Measurements from ENCODE around the gene NCS1.

NCS1 gene

GRCh38 chr9:130149654-130150286, 22.4 kb upstream of the NCS1 start:
- Histone ChIP-seq H3K4me1 (ENCODE audit: control insufficient read depth, insufficient read depth, low read length) (no peaks in the 10 kb centered on the region), H3K4me3 (ENCODE audit: low read length) (no peak overlapping the region), H3K9ac (ENCODE audit: low read length) (no peak overlapping the region), H3K27me3 (ENCODE audit: control insufficient read depth, insufficient read depth, low read length) (peaks cover 11% of the 10 kb centered on the region), H3K9me3 (ENCODE audit: control insufficient read depth, low read length) (no peaks in the 10 kb centered on the region), H3K36me3 (ENCODE audit: control insufficient read depth, insufficient read depth, low read length) (no peaks in the 10 kb centered on the region)

DNA sequence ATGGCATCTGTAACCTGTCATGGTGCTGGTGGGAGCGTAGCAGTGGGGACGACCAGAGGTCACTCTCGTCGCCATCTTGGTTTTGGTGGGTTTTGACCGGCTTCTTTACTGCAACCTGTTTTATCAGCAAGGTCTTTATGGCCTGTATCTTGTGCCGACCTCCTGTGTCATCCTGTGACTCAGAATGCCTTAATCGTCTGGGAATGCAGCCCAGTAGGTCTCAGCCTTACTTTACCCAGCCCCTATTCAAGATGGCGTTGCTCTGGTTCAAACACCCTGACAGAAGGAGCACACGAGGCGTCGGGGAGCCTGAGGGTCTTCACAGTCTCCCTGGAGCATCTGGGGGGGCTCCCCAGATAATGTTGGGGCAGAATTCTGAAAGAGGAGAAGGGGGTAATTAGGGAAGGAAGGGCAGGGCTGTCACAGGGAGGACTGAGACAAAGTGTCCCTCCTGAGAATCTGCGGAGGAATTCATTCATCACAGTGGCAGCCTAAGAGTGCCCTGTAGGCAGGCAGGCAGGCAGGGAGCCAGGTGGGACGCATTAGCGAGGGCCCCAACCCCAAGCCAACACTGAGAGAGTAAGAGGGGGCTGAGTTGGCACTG, 21.3 kb upstream of the NCS1 start:
- Histone ChIP-seq H3K27me3 (ENCODE audit: control insufficient read depth, insufficient read depth, low read length) (peaks cover 3% of the 10 kb centered on the region), H3K9ac (ENCODE audit: low read length) (no peak overlapping the region), H3K9me3 (ENCODE audit: control insufficient read depth, low read length) (no peaks in the 10 kb centered on the region), H3K36me3 (ENCODE audit: control insufficient read depth, insufficient read depth, low read length) (no peaks in the 10 kb centered on the region), H3K4me1 (ENCODE audit: control insufficient read depth, insufficient read depth, low read length) (no peaks in the 10 kb centered on the region), H3K4me3 (ENCODE audit: low read length) (no peak overlapping the region)

GRCh38 chr9:130154816-130155215, 17.4 kb upstream of the NCS1 start:
- no peaks in the 10 kb centered on the region for H3K27me3 ChIP-seq (ENCODE audit: control insufficient read depth, insufficient read depth, low read length)
- H3K4me1 ChIP-seq (ENCODE audit: control insufficient read depth, insufficient read depth, low read length), result no peaks in the 10 kb centered on the region
- H3K4me3 ChIP-seq (ENCODE audit: low read length), result no peak overlapping the region
- no peak overlapping the region for H3K9ac ChIP-seq (ENCODE audit: low read length)
- no peaks in the 10 kb centered on the region for H3K9me3 ChIP-seq (ENCODE audit: control insufficient read depth, low read length)
- H3K36me3 ChIP-seq (ENCODE audit: control insufficient read depth, insufficient read depth, low read length), result no peaks in the 10 kb centered on the region

GRCh38 chr9:130155647-130156046, 16.6 kb upstream of the NCS1 start:
- Histone ChIP-seq H3K4me3 (ENCODE audit: low read length) (no peak overlapping the region), H3K27me3 (ENCODE audit: control insufficient read depth, insufficient read depth, low read length) (no peaks in the 10 kb centered on the region), H3K9ac (ENCODE audit: low read length) (no peak overlapping the region), H3K4me1 (ENCODE audit: control insufficient read depth, insufficient read depth, low read length) (no peaks in the 10 kb centered on the region), H3K36me3 (ENCODE audit: control insufficient read depth, insufficient read depth, low read length) (no peaks in the 10 kb centered on the region), H3K9me3 (ENCODE audit: control insufficient read depth, low read length) (no peaks in the 10 kb centered on the region)

GRCh38 chr9:130156672-130157071, 15.5 kb upstream of the NCS1 start:
- Histone ChIP-seq H3K9ac (ENCODE audit: low read length) (no peak overlapping the region), H3K9me3 (ENCODE audit: control insufficient read depth, low read length) (no peaks in the 10 kb centered on the region), H3K27me3 (ENCODE audit: control insufficient read depth, insufficient read depth, low read length) (no peaks in the 10 kb centered on the region), H3K36me3 (ENCODE audit: control insufficient read depth, insufficient read depth, low read length) (no peaks in the 10 kb centered on the region), H3K4me1 (ENCODE audit: control insufficient read depth, insufficient read depth, low read length) (no peaks in the 10 kb centered on the region), H3K4me3 (ENCODE audit: low read length) (no peak overlapping the region)

DNA sequence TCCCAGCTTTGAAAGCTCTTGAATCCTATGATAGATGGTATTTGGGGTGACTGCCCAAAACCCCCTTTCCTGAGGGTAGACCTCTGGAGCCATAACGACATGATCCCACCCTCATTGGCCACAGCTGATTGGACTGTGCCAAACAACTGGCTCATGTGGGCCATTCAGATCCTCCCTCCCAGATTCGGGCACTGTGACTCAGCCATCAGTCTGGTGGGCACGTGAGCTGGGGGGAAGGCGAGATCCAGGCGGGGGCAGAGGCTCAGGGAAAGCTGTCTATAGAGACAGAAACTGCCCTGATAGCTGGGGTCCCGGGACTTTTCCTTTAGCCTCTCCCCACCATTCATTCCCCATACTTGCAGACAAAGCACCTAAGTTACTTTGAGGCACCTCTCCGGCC, 15.1 kb upstream of the NCS1 start:
- H3K36me3 ChIP-seq (ENCODE audit: control insufficient read depth, insufficient read depth, low read length), result no peaks in the 10 kb centered on the region
- no peaks in the 10 kb centered on the region for H3K9me3 ChIP-seq (ENCODE audit: control insufficient read depth, low read length)
- no peaks in the 10 kb centered on the region for H3K27me3 ChIP-seq (ENCODE audit: control insufficient read depth, insufficient read depth, low read length)
- H3K4me3 ChIP-seq (ENCODE audit: low read length), result no peak overlapping the region
- no peaks in the 10 kb centered on the region for H3K4me1 ChIP-seq (ENCODE audit: control insufficient read depth, insufficient read depth, low read length)
- H3K9ac ChIP-seq (ENCODE audit: low read length), result no peak overlapping the region

GRCh38 chr9:130158001-130158400, 14.2 kb upstream of the NCS1 start:
- no peaks in the 10 kb centered on the region for H3K4me1 ChIP-seq (ENCODE audit: control insufficient read depth, insufficient read depth, low read length)
- no peaks in the 10 kb centered on the region for H3K9me3 ChIP-seq (ENCODE audit: control insufficient read depth, low read length)
- H3K36me3 ChIP-seq (ENCODE audit: control insufficient read depth, insufficient read depth, low read length), result no peaks in the 10 kb centered on the region
- H3K9ac ChIP-seq (ENCODE audit: low read length), result no peak overlapping the region
- no peak overlapping the region for H3K4me3 ChIP-seq (ENCODE audit: low read length)
- H3K27me3 ChIP-seq (ENCODE audit: control insufficient read depth, insufficient read depth, low read length), result no peaks in the 10 kb centered on the region

GRCh38 chr9:130159057-130159456, 13.1 kb upstream of the NCS1 start:
- H3K36me3 ChIP-seq (ENCODE audit: control insufficient read depth, insufficient read depth, low read length), result no peaks in the 10 kb centered on the region
- no peak overlapping the region for H3K9ac ChIP-seq (ENCODE audit: low read length)
- no peak overlapping the region for H3K4me3 ChIP-seq (ENCODE audit: low read length)
- H3K4me1 ChIP-seq (ENCODE audit: control insufficient read depth, insufficient read depth, low read length), result no peaks in the 10 kb centered on the region
- no peaks in the 10 kb centered on the region for H3K27me3 ChIP-seq (ENCODE audit: control insufficient read depth, insufficient read depth, low read length)
- no peaks in the 10 kb centered on the region for H3K9me3 ChIP-seq (ENCODE audit: control insufficient read depth, low read length)

- H3K4me1 ChIP-seq (ENCODE audit: control insufficient read depth, insufficient read depth, low read length), result no peaks in the 10 kb centered on the region
- H3K9ac ChIP-seq (ENCODE audit: low read length), result no peak overlapping the region
- no peaks in the 10 kb centered on the region for H3K27me3 ChIP-seq (ENCODE audit: control insufficient read depth, insufficient read depth, low read length)
- no peaks in the 10 kb centered on the region for H3K36me3 ChIP-seq (ENCODE audit: control insufficient read depth, insufficient read depth, low read length)
- no peaks in the 10 kb centered on the region for H3K9me3 ChIP-seq (ENCODE audit: control insufficient read depth, low read length)
- H3K4me3 ChIP-seq (ENCODE audit: low read length), result no peak overlapping the region
Measured at GRCh38 chr9:130159915-130160670, 12.1 kb upstream of the NCS1 start.

DNA sequence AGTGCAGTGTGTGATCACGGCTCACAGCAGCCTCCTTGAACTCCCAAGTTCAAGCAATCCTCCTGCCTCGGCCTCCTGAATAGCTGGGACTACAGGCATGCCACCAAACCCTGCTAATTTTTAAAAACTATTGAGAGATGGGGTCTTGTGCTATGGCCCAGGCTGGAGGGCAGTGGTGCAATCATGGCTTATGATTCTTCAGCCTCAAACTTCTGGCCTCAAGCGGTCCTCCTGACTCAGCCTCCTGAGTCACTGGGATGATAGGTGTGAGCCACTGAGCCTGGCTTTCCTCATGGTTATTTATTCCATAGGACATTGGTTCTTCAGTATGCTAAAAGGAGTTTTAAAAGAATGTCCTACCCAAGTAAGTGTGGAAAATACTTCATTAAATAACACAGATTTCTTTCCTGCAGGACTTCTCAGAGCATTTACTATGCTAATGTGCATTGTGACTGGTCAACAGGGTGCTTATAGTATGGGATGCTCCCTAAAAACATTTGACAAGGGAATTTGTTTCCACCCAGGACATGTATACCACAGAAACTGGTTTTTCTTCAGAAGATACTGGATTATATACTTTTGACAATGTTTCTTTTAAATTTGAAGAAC, 11.2 kb upstream of the NCS1 start:
- Histone ChIP-seq H3K27me3 (ENCODE audit: control insufficient read depth, insufficient read depth, low read length) (no peaks in the 10 kb centered on the region), H3K9me3 (ENCODE audit: control insufficient read depth, low read length) (no peaks in the 10 kb centered on the region), H3K36me3 (ENCODE audit: control insufficient read depth, insufficient read depth, low read length) (no peaks in the 10 kb centered on the region), H3K4me1 (ENCODE audit: control insufficient read depth, insufficient read depth, low read length) (no peaks in the 10 kb centered on the region), H3K9ac (ENCODE audit: low read length) (no peak overlapping the region), H3K4me3 (ENCODE audit: low read length) (no peak overlapping the region)

DNA sequence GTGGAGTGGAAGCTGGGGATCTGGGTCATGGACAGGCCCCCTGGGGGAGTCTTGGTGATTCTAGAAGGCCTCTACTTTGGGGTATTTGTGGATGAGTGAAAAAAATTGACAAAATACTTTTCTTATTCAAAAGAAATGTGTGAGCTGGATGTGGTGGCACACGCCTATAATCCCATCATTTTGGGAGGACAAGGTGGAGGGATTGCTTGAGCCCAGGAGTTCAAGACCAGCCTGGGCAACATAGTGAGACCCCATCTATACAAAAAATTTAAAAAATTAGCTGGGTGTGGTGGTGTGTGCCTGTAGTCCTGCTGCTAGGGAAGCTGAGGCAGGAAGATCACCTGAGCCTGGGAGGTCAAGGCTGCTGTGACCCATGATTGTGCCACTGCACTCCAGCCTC, 6.6 kb upstream of the NCS1 start:
- Histone ChIP-seq H3K4me1 (ENCODE audit: control insufficient read depth, insufficient read depth, low read length) (no peaks in the 10 kb centered on the region), H3K9ac (ENCODE audit: low read length) (no peak overlapping the region), H3K9me3 (ENCODE audit: control insufficient read depth, low read length) (no peaks in the 10 kb centered on the region), H3K36me3 (ENCODE audit: control insufficient read depth, insufficient read depth, low read length) (no peaks in the 10 kb centered on the region), H3K4me3 (ENCODE audit: low read length) (no peak overlapping the region), H3K27me3 (ENCODE audit: control insufficient read depth, insufficient read depth, low read length) (peaks cover under 1% of the 10 kb centered on the region)

- Histone ChIP-seq H3K4me1 (ENCODE audit: control insufficient read depth, insufficient read depth, low read length) (no peaks in the 10 kb centered on the region), H3K4me3 (ENCODE audit: low read length) (no peak overlapping the region), H3K9ac (ENCODE audit: low read length) (no peak overlapping the region), H3K27me3 (ENCODE audit: control insufficient read depth, insufficient read depth, low read length) (peaks cover 8% of the 10 kb centered on the region), H3K9me3 (ENCODE audit: control insufficient read depth, low read length) (no peaks in the 10 kb centered on the region), H3K36me3 (ENCODE audit: control insufficient read depth, insufficient read depth, low read length) (no peaks in the 10 kb centered on the region)
Measured at GRCh38 chr9:130166399-130166798, 5.8 kb upstream of the NCS1 start.

Data from mucosa of stomach (tissue), 1 donor.